Parathyroid adenoma (tissue), 2 donors: ENCODE results near the gene TTLL7.
"Not testable (repeated sequence)": the region's sequence is repeated elsewhere in the genome, so short reads cannot be mapped to it uniquely, and the experiment has no call there.

ENCODE experiments used
- H2AFZ ChIP-seq: fragments of 300-600 bp; sonication (generic); one replicate; pipeline ENCODE4 v1.7.0; 2017; ENCODE audit warnings: antibody characterized with exemption, mild to moderate bottlenecking
- H3K27ac ChIP-seq: fragments of 300-600 bp; sonication (generic); one replicate; pipeline ENCODE4 v1.7.0; 2017
- H3K27me3 ChIP-seq: fragments of 300-600 bp; sonication (generic); one replicate; pipeline ENCODE4 v1.7.0; 2017; ENCODE audit warnings: low read length; ENCODE audit not compliant: control insufficient read depth, insufficient read depth
- H3K36me3 ChIP-seq: fragments of 300-600 bp; sonication (generic); one replicate; pipeline ENCODE4 v1.7.0; 2017; ENCODE audit warnings: low read length; ENCODE audit not compliant: control insufficient read depth, insufficient read depth
- H3K4me1 ChIP-seq: fragments of 300-600 bp; sonication (generic); one replicate; pipeline ENCODE4 v1.7.0; 2017; ENCODE audit warnings: control low read depth
- H3K4me2 ChIP-seq: fragments of 300-600 bp; sonication (generic); one replicate; pipeline ENCODE4 v1.7.0; 2017; ENCODE audit warnings: low read length
- H3K4me3 ChIP-seq: fragments of 300-600 bp; sonication (generic); one replicate; pipeline ENCODE4 v1.7.0; 2017; ENCODE audit warnings: low read depth, low read length
- H3K79me2 ChIP-seq: fragments of 300-600 bp; sonication (generic); one replicate; pipeline ENCODE4 v1.7.0; 2017; ENCODE audit warnings: control low read depth
- H3K9ac ChIP-seq: fragments of 300-600 bp; sonication (generic); one replicate; pipeline ENCODE4 v1.7.0; 2017; ENCODE audit warnings: mild to moderate bottlenecking
- H3K9me3 ChIP-seq: fragments of 300-600 bp; sonication (generic); one replicate; pipeline ENCODE4 v1.7.0; 2017; ENCODE audit warnings: low read length; ENCODE audit not compliant: control insufficient read depth
- TF ChIP-seq, protein P1 (sequence below): fragments of 300-600 bp; sonication (generic); IDR thresholded peaks from one replicate; pipeline ENCODE4 v1.7.0; 2017; ENCODE audit warnings: antibody characterized with exemption, mild to moderate bottlenecking
- donor health status: primary hyperparathyroidism.

The TTLL7 gene

DNA sequence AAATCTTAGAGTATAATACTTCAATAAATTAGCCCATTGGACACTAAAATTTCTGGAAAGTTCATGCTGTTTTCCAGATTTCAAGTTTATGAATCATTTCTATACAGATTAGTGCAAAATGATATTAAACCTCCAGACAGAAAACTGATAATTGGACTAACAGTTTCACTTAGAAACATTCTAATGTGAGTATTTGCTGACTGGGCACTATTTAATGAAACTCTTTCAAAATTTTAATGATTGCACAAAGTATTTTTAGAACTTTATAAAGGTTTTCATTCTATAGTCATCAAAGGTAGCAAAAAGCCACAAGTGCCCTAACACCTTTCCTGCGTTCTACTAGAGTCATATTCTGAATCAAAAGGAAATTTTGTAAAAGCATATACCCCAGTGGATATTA, 81.0 kb downstream of the TTLL7 start:
- Histone ChIP-seq H3K4me1 (no peaks in the 10 kb centered on the region), H3K27me3 (no peaks in the 10 kb centered on the region), H3K9me3 (no peaks in the 10 kb centered on the region), H3K79me2 (no peaks in the 10 kb centered on the region), H3K27ac (no peak overlapping the region), H3K4me2 (no peak overlapping the region), H3K4me3 (no peak overlapping the region), H2AFZ (no peak overlapping the region), H3K9ac (no peak overlapping the region), H3K36me3 (no peaks in the 10 kb centered on the region)
- TF ChIP-seq, protein P1, sequence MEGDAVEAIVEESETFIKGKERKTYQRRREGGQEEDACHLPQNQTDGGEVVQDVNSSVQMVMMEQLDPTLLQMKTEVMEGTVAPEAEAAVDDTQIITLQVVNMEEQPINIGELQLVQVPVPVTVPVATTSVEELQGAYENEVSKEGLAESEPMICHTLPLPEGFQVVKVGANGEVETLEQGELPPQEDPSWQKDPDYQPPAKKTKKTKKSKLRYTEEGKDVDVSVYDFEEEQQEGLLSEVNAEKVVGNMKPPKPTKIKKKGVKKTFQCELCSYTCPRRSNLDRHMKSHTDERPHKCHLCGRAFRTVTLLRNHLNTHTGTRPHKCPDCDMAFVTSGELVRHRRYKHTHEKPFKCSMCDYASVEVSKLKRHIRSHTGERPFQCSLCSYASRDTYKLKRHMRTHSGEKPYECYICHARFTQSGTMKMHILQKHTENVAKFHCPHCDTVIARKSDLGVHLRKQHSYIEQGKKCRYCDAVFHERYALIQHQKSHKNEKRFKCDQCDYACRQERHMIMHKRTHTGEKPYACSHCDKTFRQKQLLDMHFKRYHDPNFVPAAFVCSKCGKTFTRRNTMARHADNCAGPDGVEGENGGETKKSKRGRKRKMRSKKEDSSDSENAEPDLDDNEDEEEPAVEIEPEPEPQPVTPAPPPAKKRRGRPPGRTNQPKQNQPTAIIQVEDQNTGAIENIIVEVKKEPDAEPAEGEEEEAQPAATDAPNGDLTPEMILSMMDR, result no peak

GRCh38 chr1:83916094-83916493, 82.8 kb downstream of the TTLL7 start:
- not testable (repeated sequence) for H3K4me1 ChIP-seq, H3K9ac ChIP-seq, H3K79me2 ChIP-seq, H3K4me2 ChIP-seq, H3K36me3 ChIP-seq, H3K27ac ChIP-seq, H3K9me3 ChIP-seq, H3K4me3 ChIP-seq, H2AFZ ChIP-seq, H3K27me3 ChIP-seq

DNA sequence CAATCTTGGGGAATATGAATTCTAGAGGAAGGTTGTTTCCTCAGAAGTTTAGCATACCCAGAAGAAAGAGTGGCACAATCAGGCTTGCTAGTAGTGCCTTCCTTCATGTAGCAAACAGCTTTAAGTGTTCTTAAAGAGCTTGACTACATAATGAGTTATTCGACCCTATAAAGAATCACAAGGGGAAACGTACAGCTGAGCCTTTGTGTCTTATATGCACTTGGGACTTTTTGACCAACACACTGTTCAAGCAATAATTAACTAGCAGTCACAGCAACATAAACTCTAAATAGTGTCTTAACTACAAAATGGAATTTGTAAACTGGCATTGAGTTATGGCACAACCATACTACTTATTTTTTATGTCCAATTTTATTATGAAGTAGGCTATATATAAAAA, 86.1 kb downstream of the TTLL7 start:
- no peaks in the 10 kb centered on the region for H3K27me3 ChIP-seq
- H2AFZ ChIP-seq, result no peak overlapping the region
- H3K9me3 ChIP-seq, result no peaks in the 10 kb centered on the region
- TF ChIP-seq, protein P1, result no peak
- H3K79me2 ChIP-seq, result no peaks in the 10 kb centered on the region
- no peak overlapping the region for H3K4me3 ChIP-seq
- H3K4me1 ChIP-seq, result no peaks in the 10 kb centered on the region
- H3K9ac ChIP-seq, result no peak overlapping the region
- no peak overlapping the region for H3K4me2 ChIP-seq
- H3K27ac ChIP-seq, result no peak overlapping the region
- H3K36me3 ChIP-seq, result no peaks in the 10 kb centered on the region

DNA sequence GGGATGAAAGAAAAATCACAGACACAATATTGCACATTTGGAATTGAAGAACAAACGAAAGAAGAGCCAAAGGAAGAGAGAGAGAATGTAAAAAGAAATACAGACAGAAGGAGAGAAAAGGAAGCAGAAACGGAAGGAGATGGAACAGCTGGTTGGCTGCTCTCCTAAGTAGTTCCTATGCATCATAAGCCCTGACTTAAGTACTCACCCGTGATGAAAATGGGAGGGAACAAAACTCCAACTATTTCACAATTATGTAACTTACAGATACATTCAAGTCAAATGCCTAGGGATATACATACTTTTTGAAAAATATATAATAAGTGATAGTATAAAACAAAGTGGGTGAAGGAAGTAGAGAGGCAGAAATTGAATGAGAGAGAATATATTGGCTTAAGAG, 88.5 kb downstream of the TTLL7 start:
- no peaks in the 10 kb centered on the region for H3K36me3 ChIP-seq
- no peak overlapping the region for H3K4me3 ChIP-seq
- H2AFZ ChIP-seq, result no peak overlapping the region
- H3K4me1 ChIP-seq, result no peaks in the 10 kb centered on the region
- H3K9ac ChIP-seq, result no peak overlapping the region
- no peaks in the 10 kb centered on the region for H3K27me3 ChIP-seq
- H3K79me2 ChIP-seq, result no peaks in the 10 kb centered on the region
- TF ChIP-seq, protein P1, result no peak
- H3K27ac ChIP-seq, result no peak overlapping the region
- H3K4me2 ChIP-seq, result no peak overlapping the region
- no peaks in the 10 kb centered on the region for H3K9me3 ChIP-seq

DNA sequence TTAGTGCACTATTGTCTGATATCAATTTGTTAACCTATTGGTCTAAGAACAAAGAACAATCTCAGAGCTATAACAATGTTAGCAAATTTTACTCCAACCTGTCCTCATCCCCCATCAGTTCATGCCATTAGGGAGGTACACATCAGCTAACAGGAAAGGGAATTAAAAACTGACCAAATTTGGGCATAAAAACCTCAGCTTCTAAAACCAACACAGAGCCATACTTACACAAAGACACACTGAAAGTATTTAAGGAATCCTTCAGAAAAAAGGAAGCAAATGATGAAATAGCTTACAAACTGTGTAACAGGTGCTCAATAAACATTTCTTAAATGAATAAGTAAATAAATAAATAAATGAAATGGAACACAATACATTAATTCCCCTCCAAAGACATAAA, 89.2 kb downstream of the TTLL7 start:
- H2AFZ ChIP-seq, result no peak overlapping the region
- H3K27ac ChIP-seq, result no peak overlapping the region
- TF ChIP-seq, protein P1, result no peak
- H3K27me3 ChIP-seq, result no peaks in the 10 kb centered on the region
- H3K9ac ChIP-seq, result no peak overlapping the region
- no peaks in the 10 kb centered on the region for H3K79me2 ChIP-seq
- H3K9me3 ChIP-seq, result no peaks in the 10 kb centered on the region
- no peak overlapping the region for H3K4me3 ChIP-seq
- H3K36me3 ChIP-seq, result no peaks in the 10 kb centered on the region
- H3K4me1 ChIP-seq, result no peaks in the 10 kb centered on the region
- no peak overlapping the region for H3K4me2 ChIP-seq
